Measurements from ENCODE around the gene ELSPBP1.

GRCh38 chr19:48030073-48030472, 35.6 kb downstream of the ELSPBP1 start:
- TF ChIP-seq POLR2A (IDR thresholded peaks at IDR 0.05; ENCODE audit: low read depth, low read length) (no peak), CTCF (IDR thresholded peaks at IDR 0.05; ENCODE audit: extremely low read depth in 1 of 2, insufficient read depth in 1 of 2, low read depth in 1 of 2, low read length in 2 of 2) (no peak), EZH2 (IDR thresholded peaks at IDR 0.05; ENCODE audit: borderline replicate concordance, low read depth, low read length, severe bottlenecking) (no peak), FOS (IDR thresholded peaks at IDR 0.05; ENCODE audit: borderline replicate concordance, insufficient read depth, low read length) (no peak), POLR2AphosphoS5 (IDR thresholded peaks at IDR 0.05; ENCODE audit: insufficient read depth, low read depth, low read length) (no peak), JUN (IDR thresholded peaks at IDR 0.05; ENCODE audit: borderline replicate concordance, insufficient read depth, insufficient read length, low read depth) (no peak), MAX (IDR thresholded peaks at IDR 0.05; ENCODE audit: insufficient read depth, insufficient read length) (no peak)

Measured in endothelial cell of umbilical vein (primary cell).